D341Med (cell line): Measurements from ENCODE around the gene CHST7.
A peak's percentile ranks its signal among the peaks of the same experiment; 100 is the strongest.

ENCODE experiments used
- DNase-seq: peaks from one replicate; pipeline ENCODE4 v3.0.0; 2012; ENCODE audit warnings: low spot score

The CHST7 gene

DNA sequence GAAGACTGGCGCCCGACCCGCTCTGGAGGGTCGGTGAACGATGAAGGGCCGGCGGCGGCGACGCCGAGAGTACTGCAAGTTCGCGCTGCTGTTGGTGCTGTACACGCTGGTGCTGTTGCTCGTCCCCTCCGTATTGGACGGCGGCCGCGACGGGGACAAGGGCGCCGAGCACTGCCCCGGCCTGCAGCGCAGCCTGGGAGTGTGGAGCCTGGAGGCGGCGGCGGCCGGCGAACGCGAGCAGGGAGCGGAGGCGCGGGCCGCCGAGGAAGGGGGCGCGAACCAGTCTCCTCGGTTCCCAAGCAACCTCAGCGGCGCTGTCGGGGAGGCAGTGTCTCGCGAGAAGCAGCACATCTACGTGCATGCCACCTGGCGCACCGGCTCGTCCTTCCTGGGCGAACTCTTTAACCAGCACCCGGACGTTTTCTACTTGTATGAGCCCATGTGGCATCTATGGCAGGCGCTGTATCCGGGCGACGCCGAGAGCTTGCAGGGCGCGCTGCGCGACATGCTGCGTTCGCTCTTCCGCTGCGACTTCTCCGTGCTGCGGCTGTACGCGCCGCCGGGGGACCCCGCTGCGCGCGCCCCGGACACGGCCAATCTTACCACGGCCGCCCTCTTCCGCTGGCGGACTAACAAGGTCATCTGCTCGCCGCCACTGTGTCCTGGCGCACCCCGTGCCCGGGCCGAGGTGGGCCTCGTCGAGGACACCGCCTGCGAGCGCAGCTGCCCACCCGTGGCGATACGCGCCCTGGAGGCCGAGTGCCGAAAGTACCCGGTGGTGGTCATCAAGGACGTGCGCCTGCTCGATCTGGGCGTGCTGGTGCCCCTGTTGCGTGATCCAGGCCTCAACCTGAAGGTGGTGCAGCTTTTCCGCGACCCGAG, 568 bp downstream of the CHST7 start:
- peak; percentile 70 for DNase-seq

DNA sequence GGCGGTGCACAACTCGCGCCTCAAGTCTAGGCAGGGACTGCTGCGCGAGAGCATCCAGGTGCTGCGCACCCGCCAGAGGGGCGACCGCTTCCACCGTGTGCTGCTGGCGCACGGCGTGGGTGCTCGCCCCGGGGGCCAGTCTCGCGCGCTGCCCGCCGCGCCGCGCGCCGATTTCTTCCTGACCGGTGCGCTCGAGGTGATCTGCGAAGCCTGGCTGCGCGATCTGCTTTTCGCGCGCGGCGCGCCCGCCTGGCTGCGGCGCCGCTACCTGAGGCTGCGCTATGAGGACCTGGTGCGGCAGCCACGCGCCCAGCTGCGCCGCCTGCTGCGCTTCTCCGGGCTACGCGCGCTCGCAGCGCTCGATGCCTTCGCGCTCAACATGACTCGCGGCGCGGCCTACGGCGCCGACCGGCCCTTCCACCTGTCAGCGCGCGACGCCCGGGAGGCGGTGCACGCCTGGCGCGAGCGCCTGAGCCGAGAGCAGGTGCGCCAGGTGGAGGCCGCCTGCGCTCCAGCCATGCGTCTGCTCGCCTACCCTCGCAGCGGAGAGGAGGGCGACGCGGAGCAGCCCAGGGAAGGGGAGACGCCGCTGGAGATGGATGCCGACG, 1.3 kb downstream of the CHST7 start:
- DNase-seq = peak; percentile 68

DNA sequence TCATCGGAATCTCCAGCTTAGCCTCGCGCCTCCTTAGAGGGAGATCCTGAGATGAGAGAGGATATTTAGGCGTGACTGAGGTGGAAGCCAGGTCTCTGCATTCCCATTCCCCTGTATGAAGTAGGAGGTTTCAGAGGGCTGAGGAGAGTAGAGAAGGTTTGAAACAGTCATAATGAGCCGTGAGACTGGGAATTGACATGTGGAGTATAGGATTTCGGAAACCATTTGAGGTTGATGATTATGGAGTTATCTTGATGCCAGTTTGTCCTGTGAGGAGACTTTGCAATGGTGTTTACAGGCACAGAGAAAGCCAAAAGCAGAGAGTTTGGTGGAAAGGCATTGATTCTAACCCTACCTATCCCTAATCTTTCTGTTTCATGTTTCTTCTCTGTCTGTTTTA, 2.0 kb downstream of the CHST7 start:
- no peak for DNase-seq

DNA sequence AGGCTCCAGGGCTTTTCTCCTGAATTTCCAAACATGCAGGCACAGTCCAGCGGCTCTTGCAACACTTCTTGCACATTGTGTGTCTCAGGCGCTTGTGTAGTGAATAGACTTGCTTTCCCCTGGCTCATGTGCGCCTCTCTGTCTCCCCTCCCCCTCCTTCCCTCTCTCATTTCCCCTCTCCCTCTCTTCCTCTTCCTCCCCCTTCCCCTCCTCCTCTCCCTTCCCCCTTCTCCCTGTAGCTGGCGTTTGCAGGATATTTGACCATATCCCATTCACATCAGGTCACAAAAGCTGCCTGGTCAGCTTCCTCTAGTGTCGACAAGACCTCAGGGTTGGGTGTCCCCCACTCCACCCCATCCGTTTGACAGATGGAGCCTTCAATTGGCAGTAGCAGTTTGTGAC, 2.4 kb downstream of the CHST7 start:
- DNase-seq = no peak

DNA sequence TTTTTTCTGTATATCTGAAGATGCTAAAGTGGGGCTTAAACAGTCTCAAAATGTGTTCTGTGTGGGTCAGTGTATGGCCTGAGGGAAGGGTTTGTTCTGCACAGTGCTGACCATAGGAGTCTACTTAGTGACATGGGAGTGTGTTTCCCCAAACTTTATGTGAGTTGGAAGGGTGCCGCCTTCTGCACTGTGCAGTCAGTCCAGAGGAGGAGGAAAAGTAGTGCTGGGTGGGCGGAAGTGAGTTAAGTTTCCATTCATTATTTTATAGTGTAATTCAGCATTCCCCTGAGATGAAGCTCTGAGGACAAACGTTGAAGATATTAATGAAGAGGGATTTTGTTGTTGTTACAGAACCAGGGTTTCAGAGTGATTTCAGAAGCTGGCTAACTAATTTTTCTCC, 2.9 kb downstream of the CHST7 start:
- DNase-seq = no peak

DNA sequence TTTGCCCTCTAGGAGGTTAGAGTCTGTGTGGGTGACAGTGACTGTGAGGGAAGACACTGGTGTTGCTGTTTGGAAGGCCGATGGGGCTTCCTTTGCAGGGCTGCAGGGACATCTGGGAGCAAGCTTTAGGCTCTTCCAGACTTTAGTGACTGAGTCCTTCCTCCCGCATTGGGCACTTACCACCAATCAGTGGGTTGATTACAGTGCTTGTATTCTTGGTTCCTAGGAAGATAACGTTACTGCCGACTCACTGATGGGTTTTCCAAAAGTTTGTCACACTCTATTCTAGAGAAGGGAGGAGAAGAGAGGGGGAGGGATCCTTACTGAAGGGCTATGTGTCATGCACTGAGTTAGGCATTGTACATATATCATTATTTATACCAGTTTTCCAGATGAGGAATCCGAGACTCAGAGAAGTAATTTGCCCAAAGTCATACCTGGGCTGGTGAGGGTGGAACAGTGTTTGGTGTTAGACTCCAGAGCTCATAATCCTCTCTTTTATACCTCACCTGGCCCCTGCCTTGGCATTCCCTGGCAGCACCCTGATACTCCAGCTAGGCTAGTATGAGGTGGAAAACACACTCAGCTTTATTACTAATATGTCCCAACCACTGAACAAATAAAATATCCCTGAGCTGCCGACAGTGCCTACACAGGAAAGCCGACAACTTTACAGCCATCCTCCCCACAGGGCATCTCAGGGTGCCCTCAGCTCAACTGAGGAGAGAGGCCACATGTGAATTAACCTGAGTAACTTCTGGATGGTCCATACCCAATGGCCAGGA, 3.8 kb downstream of the CHST7 start:
- DNase-seq = no peak

DNA sequence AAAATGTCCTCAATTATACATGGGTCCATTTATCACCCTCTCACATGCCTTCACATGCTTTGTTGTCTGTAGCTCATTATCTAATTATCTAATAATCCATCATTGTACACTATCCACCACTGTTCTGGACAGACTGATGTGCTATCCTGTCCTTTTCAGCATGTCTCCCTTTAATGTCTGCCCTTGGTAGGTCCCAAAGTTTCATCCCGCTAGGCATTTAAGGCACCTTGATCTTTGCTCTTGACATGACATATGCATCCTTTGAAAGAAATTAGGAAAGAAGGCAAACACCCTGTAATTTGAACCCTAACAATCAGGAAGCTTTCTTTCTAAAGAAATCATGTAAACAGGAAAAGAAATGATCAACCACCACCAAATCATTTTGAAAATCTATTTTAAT, 5.7 kb downstream of the CHST7 start:
- no peak for DNase-seq

DNA sequence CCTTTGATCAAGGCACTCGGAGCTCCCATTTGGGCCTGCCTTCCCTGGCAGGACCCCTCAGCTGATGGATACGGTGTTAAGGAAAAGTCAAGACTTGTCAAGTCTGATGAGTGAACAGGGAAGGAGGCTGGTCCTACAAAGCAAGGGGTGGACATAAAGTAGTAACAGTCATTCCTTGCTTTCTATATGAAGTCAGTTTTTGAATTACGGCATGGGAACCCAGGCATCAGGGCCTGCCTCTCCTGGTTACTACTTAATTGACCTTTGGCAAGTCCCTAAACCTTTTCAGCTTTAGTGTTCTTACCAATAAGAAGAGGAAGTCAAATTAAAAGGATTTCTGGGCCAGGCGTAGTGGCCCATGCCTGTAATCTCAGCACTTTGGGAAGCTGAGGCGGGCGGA, 7.0 kb downstream of the CHST7 start:
- no peak for DNase-seq

DNA sequence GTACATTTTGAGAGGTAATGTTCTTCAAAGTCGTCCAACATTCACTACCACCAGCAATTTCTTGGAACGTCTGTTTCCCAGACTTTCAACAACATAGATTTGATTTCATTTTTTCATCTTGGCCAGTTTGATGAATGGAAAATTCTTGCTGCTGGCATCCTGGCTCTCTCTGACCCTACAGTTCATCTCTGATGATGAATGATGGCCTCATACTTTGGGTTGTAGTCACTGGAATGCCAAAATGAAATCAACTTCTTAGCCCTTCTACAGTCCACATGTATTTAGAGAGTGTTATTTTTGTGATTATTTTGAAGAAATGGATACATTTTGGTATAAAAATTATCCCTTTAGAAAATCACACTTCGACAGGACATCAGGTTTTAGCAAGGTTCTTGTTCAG, 8.8 kb downstream of the CHST7 start:
- DNase-seq = no peak

DNA sequence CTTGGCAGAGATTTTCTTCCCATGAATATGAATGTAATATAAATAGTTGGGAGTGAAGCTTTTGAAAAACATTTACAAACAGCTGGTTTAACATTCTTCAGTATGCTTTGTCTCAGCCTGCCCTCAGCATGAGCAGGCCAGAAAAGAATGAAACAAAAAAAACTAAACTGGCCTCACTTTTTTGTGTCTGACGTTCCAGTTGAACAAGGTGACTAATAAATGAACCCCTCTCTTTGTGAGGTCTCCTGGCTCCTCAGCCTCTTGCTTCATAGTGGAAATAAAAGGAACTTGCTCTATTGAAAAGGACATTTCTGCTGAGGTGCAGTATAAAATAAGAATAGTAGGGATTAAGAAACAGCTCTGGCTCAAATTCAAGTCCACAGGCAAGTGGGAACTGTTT, 9.4 kb downstream of the CHST7 start:
- no peak for DNase-seq

DNA sequence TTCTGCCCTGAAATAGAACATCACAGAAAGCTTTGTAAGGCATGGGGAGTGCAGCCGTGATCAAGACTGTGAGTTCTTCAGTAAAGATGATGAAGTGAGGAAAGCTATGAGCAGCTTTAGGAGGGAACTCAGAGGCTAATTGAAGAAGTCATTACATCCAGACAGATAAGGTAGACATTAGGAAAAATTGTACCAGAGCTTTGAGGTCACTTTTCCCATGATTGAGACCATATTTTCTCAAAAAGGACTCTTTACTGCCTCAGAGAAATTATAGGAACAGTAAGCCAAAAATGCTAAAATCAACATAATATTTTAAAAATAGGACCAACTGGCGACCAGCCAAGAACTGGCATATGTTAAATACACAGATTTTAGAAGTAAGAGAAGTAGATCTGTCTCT, 11.2 kb downstream of the CHST7 start:
- DNase-seq = no peak

DNA sequence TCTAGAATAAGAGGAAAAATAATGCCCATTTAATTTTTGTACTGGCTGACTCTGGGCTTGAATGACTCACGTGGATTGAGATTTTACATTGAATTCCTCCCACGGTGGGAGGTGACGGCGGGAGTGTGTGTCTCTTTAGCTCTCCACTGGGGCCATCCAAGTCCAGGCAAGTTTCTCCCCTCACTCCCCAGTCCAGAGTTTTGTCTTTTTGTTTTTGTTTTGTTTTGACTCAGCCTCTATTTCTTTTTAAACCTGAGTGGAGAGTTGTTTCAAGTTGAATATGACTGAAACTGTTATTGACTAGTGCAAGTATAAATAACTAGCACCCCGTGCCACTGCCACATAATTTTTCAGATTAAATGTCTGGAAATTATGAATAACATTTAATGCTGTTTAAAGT, 13.6 kb downstream of the CHST7 start:
- no peak for DNase-seq

DNA sequence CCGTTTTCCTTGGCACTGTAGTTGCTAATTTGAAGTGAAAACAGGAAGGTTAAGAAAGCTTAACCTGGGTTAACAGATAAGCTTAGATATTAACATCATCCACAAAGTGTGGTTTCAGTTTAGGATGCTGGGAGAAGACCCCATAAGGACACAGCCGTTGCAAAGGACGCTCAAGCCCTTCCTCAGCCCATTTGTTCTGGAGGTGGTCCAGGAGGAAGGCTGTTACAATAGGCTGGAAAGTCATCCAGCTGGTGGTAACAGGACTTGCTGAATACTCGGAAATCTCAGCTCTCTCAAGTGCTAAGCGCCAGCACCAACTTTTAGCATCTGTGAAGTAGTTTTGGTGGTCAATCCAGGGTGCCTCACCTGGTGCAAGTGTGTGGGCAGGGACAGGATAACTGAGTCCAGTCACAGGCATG, 14.2 kb downstream of the CHST7 start:
- DNase-seq = no peak

DNA sequence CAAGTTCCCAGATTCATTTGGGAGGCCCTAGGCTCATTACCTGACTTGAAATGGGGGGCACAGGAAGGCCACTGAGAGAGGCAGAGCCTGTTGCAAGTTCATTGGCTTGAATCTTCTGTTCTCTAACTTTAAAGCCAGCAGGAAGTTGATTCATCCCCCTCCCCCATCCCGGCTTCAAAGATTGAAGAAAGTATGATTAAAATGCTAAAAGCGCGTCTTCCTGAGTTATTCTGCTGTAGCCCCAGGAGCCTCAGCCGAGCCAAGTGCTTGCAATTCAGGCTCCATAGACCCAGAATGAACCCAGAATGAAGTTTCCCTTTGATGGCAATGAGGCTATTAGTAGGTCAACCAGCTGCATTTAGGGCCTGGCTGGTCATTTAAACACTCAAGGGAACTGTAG, 14.7 kb downstream of the CHST7 start:
- DNase-seq = no peak

DNA sequence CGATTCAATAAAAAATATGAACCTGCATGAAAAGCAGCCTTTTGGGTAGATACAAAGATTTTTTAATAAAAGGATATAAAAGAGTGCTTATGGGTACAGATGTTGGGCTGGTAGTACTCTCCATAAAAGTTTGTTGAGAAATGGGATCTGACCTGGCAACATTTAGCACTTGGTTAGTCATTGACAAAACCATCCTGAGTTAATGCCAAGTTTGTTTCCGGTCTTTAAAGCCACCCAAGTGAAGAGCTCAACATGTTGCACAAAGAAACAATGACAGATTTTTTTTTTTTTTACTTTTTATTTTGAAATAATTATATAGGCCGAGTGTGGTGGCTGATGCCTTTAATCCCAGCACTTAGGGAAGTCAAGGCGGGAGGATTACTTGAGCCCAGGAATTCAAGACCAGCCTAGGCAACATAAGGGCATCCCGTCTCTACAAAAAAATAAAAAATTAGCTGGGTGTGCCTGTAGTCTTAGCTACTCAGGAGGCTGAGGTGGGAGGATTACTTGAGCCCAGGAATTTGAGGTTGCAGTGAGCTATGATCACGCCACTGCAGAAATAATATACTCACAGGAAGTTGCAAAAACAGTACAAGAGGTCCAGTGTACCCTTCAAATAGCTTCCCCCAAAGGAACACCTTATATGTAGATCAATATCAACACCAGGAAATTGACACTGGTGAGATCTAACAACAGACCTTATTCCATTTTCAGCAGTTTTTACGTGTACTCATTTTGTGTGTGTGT, 16.6 kb downstream of the CHST7 start:
- no peak for DNase-seq

DNA sequence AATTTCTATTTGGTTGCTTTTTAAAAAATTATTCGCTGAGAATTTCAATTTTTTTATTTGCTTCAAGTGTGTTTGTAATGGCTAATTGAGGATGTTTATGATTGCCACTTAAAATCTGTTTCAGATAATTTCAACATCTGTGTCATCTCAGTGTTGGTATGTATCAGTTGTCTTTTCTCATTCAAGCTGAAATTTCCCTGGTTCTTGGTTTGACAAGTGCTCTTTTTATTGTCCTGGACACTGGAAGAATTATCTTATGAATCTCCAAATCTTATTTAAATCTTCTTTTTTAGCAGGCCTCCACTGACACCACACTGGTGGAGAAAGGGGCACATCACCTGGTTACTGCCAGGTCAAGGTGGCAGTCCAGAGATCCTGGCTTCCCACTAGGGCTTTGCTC, 21.5 kb downstream of the CHST7 start:
- no peak for DNase-seq

DNA sequence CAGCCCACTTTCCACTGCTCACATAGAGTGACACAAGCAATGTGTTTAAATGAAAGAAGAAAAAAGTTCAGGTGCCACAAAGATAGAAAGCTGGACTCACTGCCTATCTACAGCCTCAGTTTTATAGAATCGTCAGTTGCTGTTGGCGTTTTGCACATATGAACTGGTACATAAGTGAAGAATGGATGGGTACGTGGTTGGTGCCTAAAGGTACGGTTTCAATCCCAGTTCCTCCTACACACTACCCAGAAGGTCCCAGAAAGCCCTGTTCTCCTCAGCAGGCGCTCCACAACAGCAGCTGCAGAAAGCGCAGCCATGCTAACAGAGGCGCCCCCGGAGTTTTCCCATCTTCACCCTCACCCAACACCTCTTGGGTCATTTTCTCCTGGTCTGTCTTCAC, 23.6 kb downstream of the CHST7 start:
- DNase-seq = no peak

DNA sequence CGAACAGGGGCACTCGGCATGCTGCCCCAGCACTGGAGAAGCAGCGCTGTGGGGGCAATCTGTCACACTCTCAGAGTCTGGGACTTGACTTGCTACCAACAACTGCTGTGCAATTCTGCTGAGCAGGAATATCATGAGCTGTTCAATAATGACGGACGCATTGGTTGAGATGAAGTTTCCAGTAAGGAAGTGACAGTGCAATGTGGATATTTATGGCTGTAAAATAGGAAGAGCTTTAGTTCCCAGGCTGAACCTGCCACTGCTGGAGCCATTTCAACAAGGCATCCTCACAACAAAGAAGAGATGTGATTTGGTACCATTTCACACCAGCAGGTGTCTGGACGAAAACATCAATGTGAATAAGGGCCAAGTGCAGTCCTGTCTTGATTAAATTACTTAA, 24.2 kb downstream of the CHST7 start:
- DNase-seq = no peak

DNA sequence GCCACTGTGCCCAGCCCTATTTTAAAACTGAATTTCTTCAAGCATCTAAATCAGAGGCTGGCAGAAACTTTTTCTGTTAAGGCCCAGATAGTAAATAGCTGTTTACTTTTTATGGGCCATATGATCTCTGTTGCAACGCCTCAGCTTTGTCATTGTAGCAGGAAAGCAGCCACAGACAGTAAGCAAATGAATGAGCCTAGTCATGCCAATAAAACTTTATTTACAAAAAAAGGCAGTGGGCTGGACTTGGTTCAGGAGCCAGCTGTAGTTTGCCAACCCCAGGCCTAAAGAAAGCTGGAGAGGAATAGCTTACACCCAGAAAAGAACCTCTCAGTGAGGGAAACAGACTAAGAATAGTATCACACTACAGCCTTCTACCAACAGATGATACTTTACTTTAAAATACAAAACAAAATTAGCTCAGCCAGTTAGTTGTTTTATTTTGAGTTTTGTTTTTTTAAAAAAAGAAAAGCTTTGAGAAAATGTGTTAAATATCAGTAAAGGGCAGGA, 25.5 kb downstream of the CHST7 start:
- DNase-seq = no peak

DNA sequence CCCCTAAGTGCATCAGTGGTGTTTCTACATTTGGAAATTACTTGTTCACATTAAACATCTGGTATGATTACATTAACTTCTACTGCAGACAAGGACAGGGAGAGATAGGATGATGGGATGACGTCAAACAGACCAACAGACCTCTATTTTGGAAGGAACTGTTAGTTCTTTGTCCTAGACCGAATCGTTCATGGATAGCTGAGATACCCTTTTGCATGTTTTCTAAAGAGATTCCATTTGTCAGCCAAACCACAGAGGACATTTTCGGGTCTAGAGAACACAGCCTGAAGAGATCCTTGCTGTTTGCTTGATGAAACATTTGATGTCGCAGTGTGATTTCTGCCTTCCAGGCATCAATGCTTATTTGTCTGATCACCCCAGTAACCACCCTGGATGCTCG, 27.7 kb downstream of the CHST7 start:
- DNase-seq = no peak

DNA sequence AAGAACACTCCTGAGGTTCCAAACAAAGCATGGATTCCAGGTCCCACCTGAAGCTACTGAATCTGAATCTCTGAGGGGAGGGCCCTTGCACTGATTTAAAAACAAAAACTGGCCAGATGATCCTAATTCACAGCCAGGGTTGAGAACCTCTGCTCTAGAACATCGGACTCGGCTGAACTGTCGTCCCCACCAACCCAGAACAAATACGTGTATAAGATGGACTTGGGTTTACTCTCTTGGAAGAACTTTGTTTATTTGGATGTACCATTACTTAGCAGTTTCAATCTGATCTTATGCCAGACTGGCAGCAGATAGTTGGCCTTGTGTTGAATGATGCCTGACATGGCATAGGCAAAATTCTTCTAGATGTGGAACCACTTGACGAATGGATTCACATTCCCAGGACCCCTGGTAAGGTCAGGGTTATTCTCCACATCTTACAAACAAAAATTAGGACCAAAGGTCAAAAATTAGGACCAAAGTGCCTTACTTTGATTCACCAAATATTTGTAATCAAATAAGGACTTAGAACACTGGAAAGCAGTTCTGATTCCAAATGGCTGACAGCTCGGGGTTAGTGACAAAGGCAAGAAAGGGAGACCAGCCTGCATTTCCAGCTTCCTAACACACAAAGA, 29.0 kb downstream of the CHST7 start:
- no peak for DNase-seq

DNA sequence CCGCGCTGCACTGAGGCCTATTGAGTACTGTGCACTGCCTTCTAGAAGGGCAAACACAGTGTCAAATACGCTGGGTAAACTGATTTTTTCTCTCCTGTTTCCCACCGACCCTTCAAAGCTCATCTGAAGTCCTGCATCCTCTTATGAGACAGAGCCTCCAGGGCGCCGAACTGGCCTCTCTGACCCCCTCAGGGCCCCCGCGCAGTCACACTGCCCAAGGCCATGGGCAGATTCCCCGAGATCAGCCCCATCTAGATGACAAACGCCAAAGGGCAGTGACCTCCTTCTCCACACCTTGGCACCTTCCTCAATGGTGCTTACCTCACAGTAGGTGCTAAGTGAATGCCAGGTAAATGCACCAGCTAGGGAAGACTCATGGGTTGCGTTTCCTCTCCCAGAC, 34.4 kb downstream of the CHST7 start:
- DNase-seq = no peak
